ENCODE results near the gene TEX52.

TEX52 gene

GRCh38 chr12:2825132-2825531, 31.7 kb downstream of the TEX52 start:
- Histone ChIP-seq H3K36me3 (replicated peaks) (peaks cover 55% of the 10 kb centered on the region), H3K27ac (no peak overlapping the region), H3K27me3 (replicated peaks) (no peaks in the 10 kb centered on the region), H3K4me3 (ENCODE audit: low read depth, low read length) (no peak overlapping the region)
- no peak for DNase-seq
- in situ Hi-C loops (cut with HindIII; ENCODE audit: low pct_ligation_motif_present, low sequenced_read_pairs): no loop called here
- TF ChIP-seq CTCF (IDR thresholded peaks at IDR 0.05; ENCODE audit: low read depth, low read length, missing control alignments): no peak

GRCh38 chr12:2824541-2824940, 32.3 kb downstream of the TEX52 start:
- Histone ChIP-seq H3K4me3 (ENCODE audit: low read depth, low read length) (no peak overlapping the region), H3K27ac (no peak overlapping the region), H3K36me3 (replicated peaks) (peaks cover 60% of the 10 kb centered on the region), H3K27me3 (replicated peaks) (no peaks in the 10 kb centered on the region)
- TF ChIP-seq CTCF (IDR thresholded peaks at IDR 0.05; ENCODE audit: low read depth, low read length, missing control alignments): no peak
- DNase-seq: peak; percentile 57
- in situ Hi-C loops (cut with HindIII; ENCODE audit: low pct_ligation_motif_present, low sequenced_read_pairs): no loop called here

- no peak for DNase-seq
- Histone ChIP-seq H3K27ac (no peak overlapping the region), H3K27me3 (replicated peaks) (no peaks in the 10 kb centered on the region), H3K4me3 (ENCODE audit: low read depth, low read length) (no peak overlapping the region), H3K36me3 (replicated peaks) (peaks cover 61% of the 10 kb centered on the region)
- in situ Hi-C loops (cut with HindIII; ENCODE audit: low pct_ligation_motif_present, low sequenced_read_pairs): no loop called here
- no peak for TF ChIP-seq CTCF (IDR thresholded peaks at IDR 0.05; ENCODE audit: low read depth, low read length, missing control alignments)
These were observed 33.4 kb downstream of the TEX52 start for GRCh38 chr12:2823483-2823882.

GRCh38 chr12:2820432-2820831, 36.4 kb downstream of the TEX52 start:
- peaks cover 58% of the 10 kb centered on the region for H3K36me3 ChIP-seq (replicated peaks)
- no peak for TF ChIP-seq CTCF (IDR thresholded peaks at IDR 0.05; ENCODE audit: low read depth, low read length, missing control alignments)

GRCh38 chr12:2819810-2820209, 37.0 kb downstream of the TEX52 start:
- TF ChIP-seq CTCF (IDR thresholded peaks at IDR 0.05; ENCODE audit: low read depth, low read length, missing control alignments): no peak
- H3K36me3 ChIP-seq (replicated peaks): peaks cover 53% of the 10 kb centered on the region
- DNase-seq: no peak
- no peak overlapping the region for H3K4me3 ChIP-seq (ENCODE audit: low read depth, low read length)
- in situ Hi-C loops (cut with HindIII; ENCODE audit: low pct_ligation_motif_present, low sequenced_read_pairs): no loop called here
- H3K27ac ChIP-seq: no peak overlapping the region
- H3K27me3 ChIP-seq (replicated peaks): no peaks in the 10 kb centered on the region

More at GRCh38 chr12:2820432-2820831, 36.4 kb downstream of the TEX52 start:
- in situ Hi-C loops (cut with HindIII; ENCODE audit: low pct_ligation_motif_present, low sequenced_read_pairs): no loop called here
- H3K27ac ChIP-seq: no peak overlapping the region
- H3K27me3 ChIP-seq (replicated peaks): no peaks in the 10 kb centered on the region
- DNase-seq: no peak
- H3K4me3 ChIP-seq (ENCODE audit: low read depth, low read length): no peak overlapping the region
